HL-60 (cell line): Measurements from ENCODE around the gene BRD3OS.

Experiments used
- DNase-seq, 2 experiments: peaks; one replicate each; pipeline ENCODE4 v3.0.0-alpha.2; 2010 to 2020; ENCODE audit warnings: low read depth in 1 of 2, low spot score in 1 of 2
- H3K27ac ChIP-seq: fragments of 250-450 bp; sonication (Bioruptor Pico); replicated peaks from 2 replicates; pipeline ENCODE4 v1.5.1; 2020; ENCODE audit warnings: mild to moderate bottlenecking, moderate library complexity
- H3K27me3 ChIP-seq: fragments of 250-450 bp; sonication (Bioruptor Pico); 2 replicates; pipeline ENCODE4 v1.5.1; 2021; ENCODE audit warnings: mild to moderate bottlenecking, moderate library complexity; ENCODE audit not compliant: insufficient read depth, poor library complexity, severe bottlenecking
- H3K4me3 ChIP-seq: replicated peaks from 2 replicates; pipeline ENCODE4 v1.5.1; 2011; ENCODE audit warnings: mild to moderate bottlenecking, control low read depth, low read length; ENCODE audit not compliant: insufficient read depth
- GABPA ChIP-seq: IDR thresholded peaks from 2 replicates; pipeline ENCODE4 v1.6.1; 2012; ENCODE audit warnings: low read depth
- POLR2AphosphoS5 ChIP-seq: IDR thresholded peaks from 2 replicates; pipeline ENCODE4 v1.6.1; 2012; ENCODE audit warnings: low read depth
- SPI1 ChIP-seq: IDR thresholded peaks from 2 replicates; pipeline ENCODE4 v1.6.1; 2012; ENCODE audit warnings: low read depth, mild to moderate bottlenecking, borderline replicate concordance
- TF ChIP-seq, protein P1 (sequence below): IDR thresholded peaks from 2 replicates; pipeline ENCODE4 v1.6.1; 2012; ENCODE audit warnings: low read depth; ENCODE audit not compliant: insufficient replicate concordance
- TF ChIP-seq, protein P2 (sequence below): IDR thresholded peaks from one replicate; pipeline ENCODE4 v1.5.1; 2011; ENCODE audit warnings: low read length, control low read depth, inconsistent platforms; ENCODE audit not compliant: insufficient read depth

Gene BRD3OS

DNA sequence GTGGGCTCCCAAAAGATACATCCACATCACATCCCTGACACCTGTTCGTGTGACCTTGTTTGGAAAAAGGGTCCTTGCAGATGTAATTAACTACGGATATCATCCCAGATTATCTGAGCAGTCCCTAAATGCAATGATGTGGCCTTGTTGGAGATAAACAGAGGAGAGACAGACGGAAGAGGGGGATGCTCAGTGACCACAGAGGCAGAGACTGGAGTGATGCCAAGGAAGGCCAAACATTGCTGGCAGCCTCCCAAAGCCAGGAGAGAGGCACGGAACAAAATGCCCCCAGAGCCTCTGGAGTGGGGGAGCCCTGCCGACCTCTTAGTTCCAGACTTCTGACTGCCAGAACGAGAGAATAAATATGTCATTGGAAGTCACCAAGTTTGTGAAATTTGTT, 18.1 kb upstream of the BRD3OS start:
- H3K27ac ChIP-seq = no peak overlapping the region
- H3K27me3 ChIP-seq = peaks cover 11% of the 10 kb centered on the region
- TF ChIP-seq, protein P1, sequence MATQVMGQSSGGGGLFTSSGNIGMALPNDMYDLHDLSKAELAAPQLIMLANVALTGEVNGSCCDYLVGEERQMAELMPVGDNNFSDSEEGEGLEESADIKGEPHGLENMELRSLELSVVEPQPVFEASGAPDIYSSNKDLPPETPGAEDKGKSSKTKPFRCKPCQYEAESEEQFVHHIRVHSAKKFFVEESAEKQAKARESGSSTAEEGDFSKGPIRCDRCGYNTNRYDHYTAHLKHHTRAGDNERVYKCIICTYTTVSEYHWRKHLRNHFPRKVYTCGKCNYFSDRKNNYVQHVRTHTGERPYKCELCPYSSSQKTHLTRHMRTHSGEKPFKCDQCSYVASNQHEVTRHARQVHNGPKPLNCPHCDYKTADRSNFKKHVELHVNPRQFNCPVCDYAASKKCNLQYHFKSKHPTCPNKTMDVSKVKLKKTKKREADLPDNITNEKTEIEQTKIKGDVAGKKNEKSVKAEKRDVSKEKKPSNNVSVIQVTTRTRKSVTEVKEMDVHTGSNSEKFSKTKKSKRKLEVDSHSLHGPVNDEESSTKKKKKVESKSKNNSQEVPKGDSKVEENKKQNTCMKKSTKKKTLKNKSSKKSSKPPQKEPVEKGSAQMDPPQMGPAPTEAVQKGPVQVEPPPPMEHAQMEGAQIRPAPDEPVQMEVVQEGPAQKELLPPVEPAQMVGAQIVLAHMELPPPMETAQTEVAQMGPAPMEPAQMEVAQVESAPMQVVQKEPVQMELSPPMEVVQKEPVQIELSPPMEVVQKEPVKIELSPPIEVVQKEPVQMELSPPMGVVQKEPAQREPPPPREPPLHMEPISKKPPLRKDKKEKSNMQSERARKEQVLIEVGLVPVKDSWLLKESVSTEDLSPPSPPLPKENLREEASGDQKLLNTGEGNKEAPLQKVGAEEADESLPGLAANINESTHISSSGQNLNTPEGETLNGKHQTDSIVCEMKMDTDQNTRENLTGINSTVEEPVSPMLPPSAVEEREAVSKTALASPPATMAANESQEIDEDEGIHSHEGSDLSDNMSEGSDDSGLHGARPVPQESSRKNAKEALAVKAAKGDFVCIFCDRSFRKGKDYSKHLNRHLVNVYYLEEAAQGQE = no peak
- TF ChIP-seq, protein P2, sequence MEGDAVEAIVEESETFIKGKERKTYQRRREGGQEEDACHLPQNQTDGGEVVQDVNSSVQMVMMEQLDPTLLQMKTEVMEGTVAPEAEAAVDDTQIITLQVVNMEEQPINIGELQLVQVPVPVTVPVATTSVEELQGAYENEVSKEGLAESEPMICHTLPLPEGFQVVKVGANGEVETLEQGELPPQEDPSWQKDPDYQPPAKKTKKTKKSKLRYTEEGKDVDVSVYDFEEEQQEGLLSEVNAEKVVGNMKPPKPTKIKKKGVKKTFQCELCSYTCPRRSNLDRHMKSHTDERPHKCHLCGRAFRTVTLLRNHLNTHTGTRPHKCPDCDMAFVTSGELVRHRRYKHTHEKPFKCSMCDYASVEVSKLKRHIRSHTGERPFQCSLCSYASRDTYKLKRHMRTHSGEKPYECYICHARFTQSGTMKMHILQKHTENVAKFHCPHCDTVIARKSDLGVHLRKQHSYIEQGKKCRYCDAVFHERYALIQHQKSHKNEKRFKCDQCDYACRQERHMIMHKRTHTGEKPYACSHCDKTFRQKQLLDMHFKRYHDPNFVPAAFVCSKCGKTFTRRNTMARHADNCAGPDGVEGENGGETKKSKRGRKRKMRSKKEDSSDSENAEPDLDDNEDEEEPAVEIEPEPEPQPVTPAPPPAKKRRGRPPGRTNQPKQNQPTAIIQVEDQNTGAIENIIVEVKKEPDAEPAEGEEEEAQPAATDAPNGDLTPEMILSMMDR = no peak
- TF ChIP-seq GABPA = no peak
- TF ChIP-seq POLR2AphosphoS5 = no peak
- no peak for TF ChIP-seq SPI1
- no peak for DNase-seq
- H3K4me3 ChIP-seq = no peak overlapping the region

DNA sequence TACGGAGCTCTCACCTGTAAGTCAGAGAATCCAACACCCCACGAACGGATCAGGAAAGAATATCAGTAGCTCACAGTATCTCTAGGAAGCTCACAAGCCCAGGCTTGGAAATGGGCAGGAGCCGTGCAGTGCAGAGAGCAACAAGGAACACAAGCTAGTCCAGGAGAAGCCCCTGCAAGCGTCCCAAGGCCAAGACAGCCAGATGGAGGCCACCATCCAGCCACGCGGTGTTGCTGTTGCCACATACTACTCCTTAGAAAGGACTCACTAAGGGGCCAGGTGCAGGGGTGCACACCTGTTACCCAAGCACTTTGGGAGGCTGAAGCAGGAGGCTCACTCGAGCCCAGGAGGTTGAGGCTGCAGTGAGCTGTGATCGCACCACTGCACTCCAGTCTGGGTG, 17.7 kb upstream of the BRD3OS start:
- no peak for DNase-seq
- Histone ChIP-seq H3K4me3 (no peak overlapping the region), H3K27ac (no peak overlapping the region), H3K27me3 (peaks cover 11% of the 10 kb centered on the region)
- TF ChIP-seq, protein P2 = no peak
- TF ChIP-seq, protein P1 = no peak
- TF ChIP-seq GABPA = no peak
- TF ChIP-seq SPI1 = no peak

DNA sequence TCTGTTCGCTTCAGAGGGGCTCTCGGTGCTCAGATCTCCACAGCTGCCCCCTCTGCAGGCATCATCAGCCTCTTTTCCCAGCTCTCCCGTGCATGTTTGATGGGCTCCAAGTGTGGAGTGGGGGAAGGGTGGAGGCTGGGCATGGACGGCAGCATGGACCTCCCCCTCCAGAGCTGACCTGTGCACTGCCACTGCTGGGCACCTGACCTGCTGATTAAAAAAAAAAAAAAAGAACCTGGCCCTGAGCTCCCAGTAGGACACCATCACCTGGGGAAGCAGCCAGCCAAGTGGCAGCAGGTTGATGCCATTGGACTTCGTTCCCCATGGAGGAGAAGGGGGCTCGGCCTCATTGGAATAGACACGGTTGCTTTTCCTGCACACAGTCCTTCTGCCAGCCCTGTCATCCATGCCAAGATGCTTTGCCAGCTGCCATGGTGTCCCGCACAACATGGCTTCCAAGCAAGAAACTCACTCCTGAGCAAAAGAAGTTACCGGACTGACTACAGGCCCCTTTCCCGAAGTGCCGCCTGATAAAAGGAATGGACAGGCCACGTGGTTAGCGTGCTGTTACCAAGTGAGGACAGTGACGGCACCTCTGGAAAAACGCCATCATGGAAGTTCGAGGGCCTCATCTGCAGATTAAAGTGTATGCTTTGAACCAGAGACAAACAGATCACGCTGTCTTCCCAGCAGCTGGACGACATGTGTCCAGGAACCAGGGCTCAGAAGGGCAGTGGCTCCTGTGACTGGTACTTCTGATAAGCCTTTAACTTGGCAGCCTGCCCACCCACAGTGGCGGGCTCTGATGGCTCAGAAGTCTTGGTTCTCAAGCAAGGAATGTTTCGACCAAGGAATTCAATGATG, 14.7 kb upstream of the BRD3OS start:
- Histone ChIP-seq H3K27ac (no peak overlapping the region), H3K4me3 (no peak overlapping the region), H3K27me3 (peaks cover 11% of the 10 kb centered on the region)
- TF ChIP-seq, protein P1 = no peak
- TF ChIP-seq POLR2AphosphoS5 (no peak), SPI1 (no peak), GABPA (no peak)
- TF ChIP-seq, protein P2 = no peak
- no peak for DNase-seq
